NCI-H69 (cell line): ENCODE measurements around the gene PTCD1.
A peak's percentile ranks its signal among the peaks of the same experiment; 100 is the strongest.
"Not testable (repeated sequence)": the region's sequence is repeated elsewhere in the genome, so short reads cannot be mapped to it uniquely, and the experiment has no call there.

ENCODE experiments used
- DNase-seq: peaks from one replicate; lab custom pipeline; 2025; lab: John Stamatoyannopoulos, UW

The PTCD1 gene

GRCh38 chr7:99386584-99387238 is 51.9 kb downstream of the PTCD1 start:
- peak; percentile 48 for DNase-seq

GRCh38 chr7:99385564-99385963 is 53.0 kb downstream of the PTCD1 start:
- DNase-seq: no peak

- DNase-seq: no peak
Observed at GRCh38 chr7:99384523-99384922, 54.1 kb downstream of the PTCD1 start.

GRCh38 chr7:99383791-99384370 is 54.7 kb downstream of the PTCD1 start:
- DNase-seq: no peak

- DNase-seq: no peak
Observed at GRCh38 chr7:99383203-99383602, 55.4 kb downstream of the PTCD1 start.

- DNase-seq: no peak
Observed at GRCh38 chr7:99381664-99382075, 56.9 kb downstream of the PTCD1 start.

GRCh38 chr7:99380823-99381663 is 57.6 kb downstream of the PTCD1 start:
- DNase-seq: no peak

GRCh38 chr7:99380032-99380822 is 58.4 kb downstream of the PTCD1 start:
- DNase-seq: no peak

GRCh38 chr7:99379693-99380031 is 58.9 kb downstream of the PTCD1 start:
- DNase-seq: not testable (repeated sequence)

- no peak for DNase-seq
Observed at GRCh38 chr7:99379043-99379577, 59.5 kb downstream of the PTCD1 start.

GRCh38 chr7:99375070-99375807 is 63.4 kb downstream of the PTCD1 start:
- DNase-seq: peak; percentile 80

- DNase-seq: peak; percentile 72
Observed at GRCh38 chr7:99374111-99375064, 64.2 kb downstream of the PTCD1 start, which contains the start of gene ARPC1B. Gene ARPC1B (plus strand): TSS chr7:99374730. CDS start chr7:99385715, 10,985 bp downstream.

GRCh38 chr7:99373091-99374066 is 65.2 kb downstream of the PTCD1 start:
- DNase-seq: no peak

GRCh38 chr7:99372275-99373090 is 66.1 kb downstream of the PTCD1 start:
- no peak for DNase-seq

- no peak for DNase-seq
Observed at GRCh38 chr7:99371376-99371920, 67.2 kb downstream of the PTCD1 start.

GRCh38 chr7:99369767-99370391 is 68.7 kb downstream of the PTCD1 start:
- no peak for DNase-seq

- no peak for DNase-seq
Observed at GRCh38 chr7:99368750-99369389, 69.7 kb downstream of the PTCD1 start.
